IMR-90 (cell line): ENCODE data around the gene ARMC9. TPM values are rescaled to one million over a fixed set of nuclear protein-coding genes. Genes with fewer than 3 reads are reported as not detected.

Source experiments
- ATAC-seq: fragments of 200-7000 bp; cut with Tn5 transposase; 2 replicates; pipeline ENCODE4 v1.9.1; 2020; ENCODE audit warnings: low read depth, mild to moderate bottlenecking, moderate library complexity
- BruUV-seq: library from RNA; stranded (reverse); fragments of 400-500 nt; replicated peaks from 2 replicates; lab custom pipeline; 2021; lab: Mats Ljungman, UMichigan
- CTCF ChIA-PET: fragments of 300-600 bp; formaldehyde crosslinking; extraction: SDS; loops from one replicate; lab custom pipeline; 2021; ENCODE audit warnings: antibody characterized with exemption; lab: Yijun Ruan, JAX
- POLR2A ChIA-PET: fragments of 300-600 bp; sonication (Branson Sonifier 250); formaldehyde crosslinking; loops from one replicate; lab custom pipeline; 2022; ENCODE audit warnings: antibody characterized with exemption; ENCODE audit not compliant: unreplicated experiment; lab: Charles Lee
- DNase-seq: peaks from one replicate; pipeline ENCODE4 v3.0.0; 2013
- H2AFZ ChIP-seq: replicated peaks from 2 replicates; pipeline ENCODE3; 2013; ENCODE audit warnings: low read length, mild to moderate bottlenecking; ENCODE audit not compliant: poor library complexity
- H2AK5ac ChIP-seq: 2 replicates; pipeline ENCODE4 v1.6.1; 2013; ENCODE audit warnings: low read depth, low read length, inconsistent platforms
- H2AK9ac ChIP-seq: replicated peaks from 2 replicates; pipeline ENCODE3; 2013; ENCODE audit warnings: mild to moderate bottlenecking, low read depth, low read length, moderate library complexity; ENCODE audit not compliant: poor library complexity
- H2BK120ac ChIP-seq: 2 replicates; pipeline ENCODE4 v1.6.1; 2013; ENCODE audit warnings: low read depth, low read length, inconsistent platforms
- H2BK15ac ChIP-seq: 3 replicates; pipeline ENCODE4 v1.6.1; 2013; ENCODE audit warnings: low read depth, low read length, inconsistent platforms
- H2BK20ac ChIP-seq: 2 replicates; pipeline ENCODE4 v1.6.1; 2013; ENCODE audit warnings: low read depth, mild to moderate bottlenecking, inconsistent platforms, low read length, moderate library complexity
- H2BK5ac ChIP-seq: 2 replicates; pipeline ENCODE4 v1.6.1; 2013; ENCODE audit warnings: mild to moderate bottlenecking, low read depth, low read length, inconsistent platforms; ENCODE audit not compliant: poor library complexity, severe bottlenecking
- H3K14ac ChIP-seq: replicated peaks from 2 replicates; pipeline ENCODE4 v1.6.1; 2013; ENCODE audit warnings: low read depth, low read length, inconsistent platforms
- H3K18ac ChIP-seq: 2 replicates; pipeline ENCODE4 v1.6.1; 2013; ENCODE audit warnings: low read depth, low read length, control low read depth
- H3K23ac ChIP-seq: 2 replicates; pipeline ENCODE4 v1.6.1; 2013; ENCODE audit warnings: low read depth, low read length, inconsistent platforms
- H3K27ac ChIP-seq: 2 replicates; pipeline ENCODE4 v1.5.1; 2013; ENCODE audit warnings: mild to moderate bottlenecking, control low read depth, low read length; ENCODE audit not compliant: insufficient read depth
- H3K27me3 ChIP-seq: 2 replicates; pipeline ENCODE4 v1.6.1; 2013; ENCODE audit warnings: low read length; ENCODE audit not compliant: control insufficient read depth, insufficient read depth
- H3K36me3 ChIP-seq: 2 replicates; pipeline ENCODE4 v1.6.1; 2013; ENCODE audit warnings: low read length, mixed read lengths; ENCODE audit not compliant: control insufficient read depth, insufficient read depth
- H3K4ac ChIP-seq: 2 replicates; pipeline ENCODE4 v1.6.1; 2013; ENCODE audit warnings: low read depth, low read length, inconsistent platforms
- H3K4me1 ChIP-seq: 2 replicates; pipeline ENCODE4 v1.6.1; 2013; ENCODE audit warnings: low read length, mixed read lengths; ENCODE audit not compliant: control insufficient read depth, insufficient read depth
- H3K4me2 ChIP-seq: 2 replicates; pipeline ENCODE4 v1.6.1; 2013; ENCODE audit warnings: low read depth, mild to moderate bottlenecking, control low read depth, low read length, moderate library complexity
- H3K4me3 ChIP-seq: 2 replicates; pipeline ENCODE4 v1.5.1; 2013; ENCODE audit warnings: low read depth, mild to moderate bottlenecking, control low read depth, low read length, moderate library complexity; ENCODE audit not compliant: insufficient read depth
- H3K56ac ChIP-seq: 2 replicates; pipeline ENCODE4 v1.6.1; 2013; ENCODE audit warnings: low read length, inconsistent platforms; ENCODE audit not compliant: insufficient read depth; ENCODE audit errors: extremely low read depth
- H3K79me1 ChIP-seq, 2 experiments: 2 replicates each; pipeline ENCODE4 v1.6.1; 2013; ENCODE audit warnings: low read length in 2 of 2, inconsistent platforms in 1 of 2, low read depth in 1 of 2
- H3K9ac ChIP-seq: 2 replicates; pipeline ENCODE4 v1.6.1; 2013; ENCODE audit warnings: low read depth, low read length, control low read depth
- H3K9me1 ChIP-seq: 2 replicates; pipeline ENCODE4 v1.6.1; 2013; ENCODE audit warnings: low read length, inconsistent platforms; ENCODE audit not compliant: insufficient read depth
- H3K9me3 ChIP-seq: 2 replicates; pipeline ENCODE4 v1.6.1; 2013; ENCODE audit warnings: low read length; ENCODE audit not compliant: control insufficient read depth, insufficient read depth
- H4K20me1 ChIP-seq: 2 replicates; pipeline ENCODE4 v1.6.1; 2013; ENCODE audit warnings: low read length, inconsistent platforms; ENCODE audit not compliant: insufficient read depth
- H4K5ac ChIP-seq: 2 replicates; pipeline ENCODE4 v1.6.1; 2013; ENCODE audit warnings: mild to moderate bottlenecking, low read depth, low read length, control low read depth
- H4K8ac ChIP-seq, 2 experiments: 2 replicates each; pipeline ENCODE4 v1.6.1; 2013; ENCODE audit warnings: low read depth in 2 of 2, low read length in 2 of 2, control low read depth in 1 of 2, inconsistent platforms in 1 of 2
- H4K91ac ChIP-seq: 2 replicates; pipeline ENCODE4 v1.6.1; 2013; ENCODE audit warnings: low read depth, low read length, inconsistent platforms; ENCODE audit not compliant: insufficient read depth
- RAD21 ChIP-seq: IDR thresholded peaks from 2 replicates; pipeline ENCODE4 v1.6.1; 2012; ENCODE audit warnings: low read length, improper control_type of control experiment
- USF2 ChIP-seq: fragments of 150-350 bp; IDR thresholded peaks from 2 replicates; pipeline ENCODE4 v1.6.1; 2017; ENCODE audit warnings: mild to moderate bottlenecking, antibody characterized with exemption, low read length, low read depth
- WGBS, 2 experiments: methylation state at CpG; one replicate each; pipeline versions ENCODE4 v1.1.5 to v1.1.7; 2013; ENCODE audit warnings: missing lambda C conversion rate in 2 of 2; ENCODE audit not compliant: insufficient read length in 1 of 2; ENCODE audit errors: extremely low coverage in 2 of 2; 5-methylcytosine and 5-hydroxymethylcytosine counted together
- dilution Hi-C: fragments of 300-500 bp; cut with HindIII; formaldehyde crosslinking; loops from one replicate; pipeline ENCODE4 v1.14.3; 2018; ENCODE audit warnings: low sequenced_read_pairs; ENCODE audit not compliant: unreplicated experiment
- in situ Hi-C: fragments of 300-500 bp; cut with MboI; formaldehyde crosslinking; loops from 3 replicates; pipeline ENCODE4 v1.14.3; 2019; ENCODE audit warnings: low sequenced_read_pairs, inconsistent platforms, mixed read lengths
- intact Hi-C: fragments of 100-400 bp; cut with micrococcal nuclease; formaldehyde crosslinking; loops from 2 replicates; pipeline ENCODE4 v1.10.0; 2022
- polyA plus RNA-seq, 3 experiments: library from polyadenylated mRNA; depleted of rRNA; stranded (reverse); fragments of >200 nt; gene quantifications; 2 replicates each; pipeline ENCODE4 v1.2.3, GENCODE V29; 2012; ENCODE audit warnings: low replicate concordance in 1 of 3
- total RNA-seq: library from RNA; depleted of rRNA; stranded (reverse); fragments of >200 nt; gene quantifications from 2 replicates; pipeline ENCODE4 v1.2.3, GENCODE V29; 2012

Gene ARMC9
- total and polyA plus RNA-seq, 2 of the 4 experiments (the other 2 are of a cell fraction), result 36.0 to 46.6 TPM

GRCh38 chr2:231344851-231345250, 146.4 kb downstream of the ARMC9 start:
- peaks cover 11% of the 10 kb centered on the region for H3K36me3 ChIP-seq
- no peaks in the 10 kb centered on the region for H3K9me3 ChIP-seq
- no peak overlapping the region for H3K23ac ChIP-seq
- peaks cover 13% of the 10 kb centered on the region for H3K4me1 ChIP-seq
- H4K91ac ChIP-seq, result no peak overlapping the region
- ChIA-PET CTCF (no interaction called here), POLR2A (no interaction called here)
- H4K5ac ChIP-seq, result no peak overlapping the region
- DNase-seq (no peak), ATAC-seq (no peak)
- H4K8ac ChIP-seq, result no peak overlapping the region
- H3K4me2 ChIP-seq, result no peak overlapping the region
- H3K27ac ChIP-seq, result no peak overlapping the region
- intact Hi-C loops, result no loop called here
- no CpG with 5 or more reads among the region's 8 CpGs for WGBS, 2 experiments
- no peak overlapping the region for H3K9ac ChIP-seq
- no peaks in the 10 kb centered on the region for H3K27me3 ChIP-seq
- no peak overlapping the region for H2AFZ ChIP-seq
- H2BK20ac ChIP-seq, result no peak overlapping the region
- no peak overlapping the region for H3K14ac ChIP-seq
- H3K18ac ChIP-seq, result no peak overlapping the region
- H3K9me1 ChIP-seq, result peaks cover 11% of the 10 kb centered on the region
- in situ Hi-C loops, result no loop called here
- H2AK9ac ChIP-seq, result no peak overlapping the region
- no peak overlapping the region for H3K4me3 ChIP-seq
- no peaks in the 10 kb centered on the region for H4K20me1 ChIP-seq
- no peak overlapping the region for H3K56ac ChIP-seq
- H2BK5ac ChIP-seq, result no peak overlapping the region
- no peak for TF ChIP-seq USF2
- no peak for TF ChIP-seq RAD21
- H2AK5ac ChIP-seq, result no peak overlapping the region
- 0 out of 4 replicates have a peak, but pooled peaks cover 2 to 4% of the 10 kb centered on the region in 2 experiments for H3K79me1 ChIP-seq
- dilution Hi-C loops, result no loop called here
- H2BK120ac ChIP-seq, result no peak overlapping the region
- H2BK15ac ChIP-seq, result no peak overlapping the region
- no peak overlapping the region for H3K4ac ChIP-seq
- BruUV-seq, result no TSS peak
